NB4 (cell line): ENCODE data around the gene RAD51B.
A peak's percentile ranks its signal among the peaks of the same experiment; 100 is the strongest.

ENCODE experiments used
- DNase-seq: peaks from one replicate; pipeline ENCODE4 v3.0.0; 2010; ENCODE audit warnings: low read depth
- H3K4me3 ChIP-seq: one replicate; pipeline ENCODE4 v1.5.1; 2011; ENCODE audit warnings: mild to moderate bottlenecking, low read depth, low read length, moderate library complexity
- MAX ChIP-seq: IDR thresholded peaks from 2 replicates; pipeline ENCODE4 v1.6.1; 2011; ENCODE audit warnings: low read depth, low read length
- MYC ChIP-seq: IDR thresholded peaks from 2 replicates; pipeline ENCODE4 v1.6.1; 2011; ENCODE audit warnings: low read depth, low read length
- POLR2A ChIP-seq: IDR thresholded peaks from 2 replicates; pipeline ENCODE4 v1.6.1; 2011; ENCODE audit warnings: mild to moderate bottlenecking; ENCODE audit not compliant: insufficient read length; ENCODE audit errors: extremely low read depth
- TF ChIP-seq, protein P1 (sequence below): IDR thresholded peaks from one replicate; pipeline ENCODE4 v1.5.1; 2012; ENCODE audit warnings: low read depth, low read length

RAD51B gene

DNA sequence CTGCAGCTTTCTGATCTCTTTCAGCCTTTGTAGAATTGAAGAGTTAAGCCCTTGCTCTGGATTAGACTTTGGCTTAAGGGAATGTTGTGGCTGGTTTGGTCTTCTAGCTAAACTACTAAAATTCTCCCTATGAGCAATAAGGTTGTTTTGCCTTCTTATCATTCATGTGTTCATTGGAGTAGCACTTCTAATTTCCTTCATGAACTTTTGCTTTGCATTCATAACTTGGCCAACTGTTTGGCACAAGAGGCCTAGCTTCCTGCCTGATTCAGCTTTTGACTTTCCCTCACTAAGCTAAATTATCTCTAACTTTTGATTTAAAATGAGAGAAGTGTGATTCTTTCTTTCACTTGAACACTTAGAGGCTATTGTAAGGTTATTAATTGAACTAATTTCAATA, 384.3 kb downstream of the RAD51B start:
- no peak for TF ChIP-seq POLR2A
- TF ChIP-seq MAX = no peak
- no peak for TF ChIP-seq MYC
- TF ChIP-seq, protein P1, sequence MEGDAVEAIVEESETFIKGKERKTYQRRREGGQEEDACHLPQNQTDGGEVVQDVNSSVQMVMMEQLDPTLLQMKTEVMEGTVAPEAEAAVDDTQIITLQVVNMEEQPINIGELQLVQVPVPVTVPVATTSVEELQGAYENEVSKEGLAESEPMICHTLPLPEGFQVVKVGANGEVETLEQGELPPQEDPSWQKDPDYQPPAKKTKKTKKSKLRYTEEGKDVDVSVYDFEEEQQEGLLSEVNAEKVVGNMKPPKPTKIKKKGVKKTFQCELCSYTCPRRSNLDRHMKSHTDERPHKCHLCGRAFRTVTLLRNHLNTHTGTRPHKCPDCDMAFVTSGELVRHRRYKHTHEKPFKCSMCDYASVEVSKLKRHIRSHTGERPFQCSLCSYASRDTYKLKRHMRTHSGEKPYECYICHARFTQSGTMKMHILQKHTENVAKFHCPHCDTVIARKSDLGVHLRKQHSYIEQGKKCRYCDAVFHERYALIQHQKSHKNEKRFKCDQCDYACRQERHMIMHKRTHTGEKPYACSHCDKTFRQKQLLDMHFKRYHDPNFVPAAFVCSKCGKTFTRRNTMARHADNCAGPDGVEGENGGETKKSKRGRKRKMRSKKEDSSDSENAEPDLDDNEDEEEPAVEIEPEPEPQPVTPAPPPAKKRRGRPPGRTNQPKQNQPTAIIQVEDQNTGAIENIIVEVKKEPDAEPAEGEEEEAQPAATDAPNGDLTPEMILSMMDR = no peak
- H3K4me3 ChIP-seq = no peak overlapping the region
- no peak for DNase-seq

DNA sequence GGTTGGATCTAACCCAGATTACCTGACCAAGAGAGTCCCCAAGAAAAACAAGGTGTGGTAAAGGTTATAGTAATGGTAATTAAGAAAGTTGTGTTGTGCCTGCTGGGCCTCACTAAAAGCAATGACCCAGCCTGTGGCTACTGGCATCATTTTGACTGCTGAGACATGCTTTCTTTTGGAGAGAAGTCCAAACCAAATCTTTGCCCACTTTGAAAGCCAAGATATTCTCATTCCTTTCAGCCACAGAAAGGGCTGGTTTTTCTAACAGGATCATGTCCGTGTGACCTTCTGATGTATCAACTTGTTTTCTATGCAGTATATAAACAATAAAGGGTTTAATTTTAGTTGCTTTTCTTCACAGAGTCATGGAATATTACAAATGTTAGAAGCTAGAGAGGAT, 388.6 kb downstream of the RAD51B start:
- TF ChIP-seq, protein P1 = no peak
- TF ChIP-seq MAX (no peak), POLR2A (no peak), MYC (no peak)
- H3K4me3 ChIP-seq = no peak overlapping the region
- no peak for DNase-seq

DNA sequence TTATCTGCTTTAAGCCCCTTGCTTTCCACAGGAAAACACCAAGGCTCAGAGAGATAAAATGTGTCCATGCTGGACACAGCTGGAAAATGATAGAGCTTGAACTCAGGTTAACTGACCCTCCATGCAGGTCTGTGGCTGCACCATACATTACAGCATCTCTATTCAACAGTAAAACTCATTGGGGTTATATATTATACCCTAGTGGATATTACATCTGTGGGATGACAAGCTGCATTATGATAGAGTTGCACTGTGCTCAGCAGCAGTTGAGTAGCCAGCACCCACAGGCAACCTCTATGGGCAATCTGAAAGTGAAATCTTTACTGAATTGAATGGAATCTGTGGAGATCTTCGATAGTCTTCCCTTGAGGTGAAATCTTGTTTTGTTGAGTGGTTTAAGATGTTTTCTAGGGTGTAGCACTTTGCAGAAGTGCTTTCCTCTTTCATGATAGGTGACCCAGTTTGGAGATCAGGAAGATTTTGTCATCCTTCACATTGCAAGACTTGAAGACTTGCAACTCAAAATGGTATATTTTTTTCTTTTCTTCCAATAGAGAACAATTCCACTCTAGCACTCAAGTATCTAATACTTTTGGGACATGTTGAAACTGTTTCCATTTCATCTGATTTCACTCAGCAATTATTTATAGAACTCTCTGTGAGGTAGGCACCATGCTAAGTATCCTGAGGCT, 389.2 kb downstream of the RAD51B start:
- DNase-seq = no peak
- H3K4me3 ChIP-seq = no peak overlapping the region
- no peak for TF ChIP-seq POLR2A
- no peak for TF ChIP-seq MAX
- TF ChIP-seq, protein P1 = no peak
- no peak for TF ChIP-seq MYC

DNA sequence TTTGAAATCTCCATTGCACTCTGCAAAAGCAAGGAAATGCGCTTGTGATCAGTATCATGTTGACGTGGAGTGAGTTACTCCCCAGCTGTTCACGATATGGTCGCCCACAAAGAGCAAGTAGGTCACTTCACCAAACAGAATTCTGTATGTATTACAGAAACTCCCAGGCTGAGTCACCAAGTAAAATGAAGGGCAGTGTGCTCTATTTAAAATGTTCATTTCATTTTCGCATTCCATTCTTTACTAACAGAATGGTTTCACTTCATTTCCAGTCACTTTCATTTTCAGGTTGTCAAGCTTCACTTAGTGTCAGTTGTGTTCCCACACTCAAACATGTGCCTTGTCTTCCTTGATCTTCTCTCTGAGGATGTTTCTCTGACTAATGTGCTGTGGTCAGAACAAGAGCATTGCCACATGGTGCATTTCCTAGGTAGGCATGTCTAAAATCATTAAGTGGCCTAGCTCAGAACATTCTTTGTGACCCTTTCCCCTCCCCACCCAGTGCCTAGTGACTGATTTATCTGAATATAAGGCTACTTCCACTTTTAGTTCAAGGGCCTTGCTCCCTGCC, 391.2 kb downstream of the RAD51B start:
- TF ChIP-seq MAX (peak; percentile 95), MYC (peak; percentile 91), POLR2A (no peak)
- TF ChIP-seq, protein P1 = no peak

GRCh38 chr14:68211421-68211820, 391.8 kb downstream of the RAD51B start:
- TF ChIP-seq MYC (no peak), MAX (no peak), POLR2A (no peak)
- TF ChIP-seq, protein P1 = no peak
- no peak overlapping the region for H3K4me3 ChIP-seq

More for the DNA sequence above, 391.2 kb downstream of the RAD51B start:
- DNase-seq = peak; percentile 87
- peak overlapping the region; percentile 33 for H3K4me3 ChIP-seq

More at GRCh38 chr14:68211421-68211820, 391.8 kb downstream of the RAD51B start:
- no peak for DNase-seq
